Neuron (in vitro differentiated cells): ENCODE data around the gene FERMT2.
A peak's percentile ranks its signal among the peaks of the same experiment; 100 is the strongest.

ENCODE experiments used
- H2AFZ ChIP-seq: one replicate; pipeline ENCODE4 v1.6.1; 2013; ENCODE audit warnings: low read depth, mild to moderate bottlenecking, inconsistent platforms, low read length, moderate library complexity
- H3K27me3 ChIP-seq: one replicate; pipeline ENCODE4 v1.6.1; 2013; ENCODE audit warnings: low read length; ENCODE audit not compliant: insufficient read depth
- H3K36me3 ChIP-seq: one replicate; pipeline ENCODE4 v1.6.1; 2013; ENCODE audit warnings: low read length; ENCODE audit not compliant: insufficient read depth
- H3K4me1 ChIP-seq: one replicate; pipeline ENCODE4 v1.6.1; 2013; ENCODE audit warnings: low read length; ENCODE audit not compliant: insufficient read depth
- H3K4me3 ChIP-seq: 2 replicates; pipeline ENCODE4 v1.5.1; 2013; ENCODE audit warnings: mild to moderate bottlenecking, low read length, moderate library complexity
- H3K9me3 ChIP-seq: one replicate; pipeline ENCODE4 v1.6.1; 2013; ENCODE audit warnings: low read length

Gene FERMT2

DNA sequence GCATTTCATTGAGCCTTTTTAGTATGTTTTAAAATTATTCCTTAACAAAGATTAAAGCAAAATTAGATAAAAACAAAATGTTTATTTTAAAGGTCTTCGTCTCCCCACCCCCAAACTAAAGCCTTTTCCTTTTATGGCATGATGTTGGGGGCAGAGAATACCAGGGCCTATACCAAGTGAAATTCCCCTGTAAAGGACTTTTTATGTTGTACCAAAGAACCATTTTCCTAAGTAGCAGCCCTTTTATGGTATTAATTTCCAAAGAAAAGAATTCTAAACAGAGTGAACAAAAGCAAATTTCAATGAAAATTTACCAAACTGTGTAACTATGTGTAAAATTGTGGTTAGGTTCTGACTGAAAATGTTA is 87.5 kb downstream of the FERMT2 start:
- H3K27me3 ChIP-seq: no peaks in the 10 kb centered on the region
- peaks cover 88% of the 10 kb centered on the region for H3K36me3 ChIP-seq
- no peaks in the 10 kb centered on the region for H3K9me3 ChIP-seq
- H3K4me1 ChIP-seq: no peaks in the 10 kb centered on the region
- H3K4me3 ChIP-seq: no peak overlapping the region
- H2AFZ ChIP-seq: no peak overlapping the region

- no peaks in the 10 kb centered on the region for H3K9me3 ChIP-seq
- no peak overlapping the region for H2AFZ ChIP-seq
- H3K4me1 ChIP-seq: no peaks in the 10 kb centered on the region
- H3K27me3 ChIP-seq: no peaks in the 10 kb centered on the region
- peaks cover 88% of the 10 kb centered on the region for H3K36me3 ChIP-seq
- H3K4me3 ChIP-seq: no peak overlapping the region
Measured at GRCh38 chr14:52862632-52863333, 88.1 kb downstream of the FERMT2 start.

DNA sequence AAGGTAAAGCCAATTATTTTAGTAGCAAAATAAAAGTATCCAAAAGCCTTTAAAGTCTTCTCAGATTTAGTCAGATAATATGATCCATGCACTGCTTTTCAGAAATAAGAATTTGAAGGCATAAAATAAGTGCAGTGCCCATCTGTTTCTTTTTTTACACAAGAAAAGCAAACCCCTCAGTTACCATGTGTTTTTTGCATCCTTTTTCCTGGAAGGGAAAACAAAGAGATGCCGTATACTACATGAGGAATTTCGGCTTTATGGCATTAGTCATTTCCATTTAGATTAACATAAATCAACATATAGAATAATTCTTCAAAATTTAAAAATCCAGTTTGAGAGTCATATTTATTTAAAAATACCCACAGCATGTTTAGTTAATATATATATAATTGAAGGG is 89.4 kb downstream of the FERMT2 start:
- no peaks in the 10 kb centered on the region for H3K4me1 ChIP-seq
- H3K27me3 ChIP-seq: no peaks in the 10 kb centered on the region
- H2AFZ ChIP-seq: no peak overlapping the region
- peaks cover 86% of the 10 kb centered on the region for H3K36me3 ChIP-seq
- H3K4me3 ChIP-seq: no peak overlapping the region
- no peaks in the 10 kb centered on the region for H3K9me3 ChIP-seq

GRCh38 chr14:52860910-52861309 is 89.9 kb downstream of the FERMT2 start:
- H3K36me3 ChIP-seq: peaks cover 85% of the 10 kb centered on the region
- H3K4me1 ChIP-seq: no peaks in the 10 kb centered on the region
- H3K9me3 ChIP-seq: no peaks in the 10 kb centered on the region
- H3K27me3 ChIP-seq: no peaks in the 10 kb centered on the region
- H2AFZ ChIP-seq: no peak overlapping the region
- no peak overlapping the region for H3K4me3 ChIP-seq

DNA sequence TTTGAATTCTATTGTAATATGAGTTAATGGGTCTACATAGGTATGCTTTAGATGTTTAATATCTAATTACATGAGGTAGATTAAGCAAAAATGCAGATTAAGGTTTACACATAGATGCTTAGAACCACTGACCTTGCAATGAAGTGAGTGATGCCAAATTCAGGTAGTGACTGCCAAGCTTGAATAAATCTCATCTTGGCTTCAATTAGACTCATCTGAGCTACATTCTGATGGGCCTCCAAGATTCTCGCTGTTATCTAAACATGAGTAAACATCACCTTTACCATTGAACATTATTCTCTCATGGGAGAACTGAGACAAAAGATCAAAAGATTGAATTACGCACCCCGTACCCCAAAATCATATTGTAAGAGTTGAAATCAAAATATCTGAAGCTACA is 90.6 kb downstream of the FERMT2 start:
- Histone ChIP-seq H3K27me3 (no peaks in the 10 kb centered on the region), H3K9me3 (no peaks in the 10 kb centered on the region), H3K4me1 (no peaks in the 10 kb centered on the region), H2AFZ (no peak overlapping the region), H3K36me3 (peaks cover 80% of the 10 kb centered on the region), H3K4me3 (no peak overlapping the region)

DNA sequence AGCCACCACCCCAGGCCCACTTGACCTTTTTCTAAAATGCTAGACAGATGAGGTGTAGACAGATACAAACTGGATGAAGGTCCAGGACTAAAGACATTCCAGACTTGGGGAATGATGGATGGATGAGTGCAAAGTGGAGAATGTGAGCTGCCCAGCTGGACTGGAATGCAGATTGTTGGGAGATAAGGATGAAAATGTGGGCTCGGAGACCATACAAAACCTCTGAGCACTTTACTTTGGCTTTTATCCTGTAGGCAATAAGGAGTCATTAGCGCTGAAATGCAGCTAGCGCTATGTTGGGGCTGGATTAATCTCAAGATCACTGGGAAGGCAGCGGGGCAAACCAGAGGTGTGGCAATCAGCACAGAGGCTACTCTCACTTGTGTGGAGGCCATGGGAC is 94.7 kb downstream of the FERMT2 start:
- no peak overlapping the region for H2AFZ ChIP-seq
- no peaks in the 10 kb centered on the region for H3K27me3 ChIP-seq
- H3K4me3 ChIP-seq: no peak overlapping the region
- no peaks in the 10 kb centered on the region for H3K4me1 ChIP-seq
- peaks cover 47% of the 10 kb centered on the region for H3K36me3 ChIP-seq
- H3K9me3 ChIP-seq: no peaks in the 10 kb centered on the region

DNA sequence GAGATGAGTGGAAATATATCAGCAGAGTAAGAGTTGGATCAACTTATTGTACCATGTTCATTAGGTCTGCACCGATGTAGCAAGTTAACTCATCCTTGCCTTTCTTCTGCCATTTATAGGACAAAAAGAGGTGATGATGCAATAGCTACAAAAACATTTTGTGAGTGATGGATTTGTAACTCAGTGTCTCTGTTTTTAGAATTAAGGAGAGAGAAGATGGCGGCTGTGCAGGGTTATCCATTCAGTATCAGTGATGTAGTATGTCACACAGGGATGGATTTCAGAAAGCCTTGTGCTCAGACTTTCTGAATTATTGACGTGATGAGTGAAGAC is 97.4 kb downstream of the FERMT2 start:
- H3K9me3 ChIP-seq: no peaks in the 10 kb centered on the region
- no peaks in the 10 kb centered on the region for H3K27me3 ChIP-seq
- no peaks in the 10 kb centered on the region for H3K4me1 ChIP-seq
- no peak overlapping the region for H2AFZ ChIP-seq
- no peak overlapping the region for H3K4me3 ChIP-seq
- peaks cover 21% of the 10 kb centered on the region for H3K36me3 ChIP-seq

GRCh38 chr14:52852810-52853521 is 97.9 kb downstream of the FERMT2 start:
- Histone ChIP-seq H2AFZ (no peak overlapping the region), H3K4me3 (no peak overlapping the region), H3K27me3 (no peaks in the 10 kb centered on the region), H3K4me1 (no peaks in the 10 kb centered on the region), H3K9me3 (no peaks in the 10 kb centered on the region), H3K36me3 (peaks cover 16% of the 10 kb centered on the region)

DNA sequence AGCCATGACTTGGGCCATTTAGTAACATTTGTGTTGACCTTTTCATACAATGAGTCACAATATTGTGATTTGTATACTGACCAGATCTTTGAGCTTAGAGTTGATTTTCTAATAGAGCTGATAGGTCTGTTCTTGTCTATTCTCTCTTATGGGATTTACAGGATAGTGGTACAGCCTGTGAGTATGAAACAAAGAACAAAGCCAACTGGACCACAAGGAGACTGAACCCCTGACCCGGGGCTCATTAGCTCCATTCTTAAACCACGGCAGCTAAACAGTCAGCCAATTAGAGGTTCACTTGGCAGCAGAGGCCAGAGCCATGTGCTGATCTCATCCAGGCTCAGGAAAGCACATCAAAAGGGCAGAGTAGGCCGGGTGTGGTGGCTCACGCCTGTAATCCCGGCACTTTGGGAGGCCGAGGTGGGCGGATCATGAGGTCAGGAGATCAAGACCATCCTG is 100.4 kb downstream of the FERMT2 start:
- no peaks in the 10 kb centered on the region for H3K36me3 ChIP-seq
- H3K4me3 ChIP-seq: no peak overlapping the region
- H3K9me3 ChIP-seq: no peaks in the 10 kb centered on the region
- no peak overlapping the region for H2AFZ ChIP-seq
- no peaks in the 10 kb centered on the region for H3K4me1 ChIP-seq
- H3K27me3 ChIP-seq: no peaks in the 10 kb centered on the region

GRCh38 chr14:52848626-52849025 is 102.2 kb downstream of the FERMT2 start:
- Histone ChIP-seq H3K4me3 (no peak overlapping the region), H3K4me1 (peaks cover 7% of the 10 kb centered on the region), H3K36me3 (no peaks in the 10 kb centered on the region), H3K9me3 (no peaks in the 10 kb centered on the region), H2AFZ (no peak overlapping the region), H3K27me3 (no peaks in the 10 kb centered on the region)

DNA sequence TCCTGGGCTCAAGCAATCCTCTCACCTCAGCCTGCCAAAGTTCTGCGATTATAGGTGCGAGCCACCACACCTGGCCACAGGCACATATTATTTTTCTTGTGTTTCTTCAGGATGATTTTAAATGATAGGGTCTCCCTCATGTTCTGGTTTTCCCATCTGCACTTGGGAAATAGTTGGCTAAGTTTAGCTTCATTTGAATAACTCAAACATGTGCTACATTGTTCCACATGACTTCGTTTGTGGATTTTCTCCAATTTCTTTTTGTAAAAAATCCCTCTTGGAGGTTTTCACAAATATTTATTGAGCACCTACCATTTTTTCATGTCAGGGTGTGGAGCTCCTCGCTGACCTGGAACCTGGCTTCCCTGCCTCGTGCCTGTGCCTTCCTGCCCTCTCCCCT is 104.3 kb downstream of the FERMT2 start:
- no peaks in the 10 kb centered on the region for H3K27me3 ChIP-seq

GRCh38 chr14:52845081-52845480 is 105.8 kb downstream of the FERMT2 start:
- no peaks in the 10 kb centered on the region for H3K36me3 ChIP-seq
- peaks cover 7% of the 10 kb centered on the region for H3K4me1 ChIP-seq
- no peaks in the 10 kb centered on the region for H3K27me3 ChIP-seq
- H3K9me3 ChIP-seq: no peaks in the 10 kb centered on the region
- H2AFZ ChIP-seq: no peak overlapping the region
- H3K4me3 ChIP-seq: no peak overlapping the region

More for the DNA sequence above, 104.3 kb downstream of the FERMT2 start:
- Histone ChIP-seq H3K9me3 (no peaks in the 10 kb centered on the region), H3K4me1 (peaks cover 7% of the 10 kb centered on the region), H3K36me3 (no peaks in the 10 kb centered on the region), H3K4me3 (no peak overlapping the region), H2AFZ (no peak overlapping the region)

DNA sequence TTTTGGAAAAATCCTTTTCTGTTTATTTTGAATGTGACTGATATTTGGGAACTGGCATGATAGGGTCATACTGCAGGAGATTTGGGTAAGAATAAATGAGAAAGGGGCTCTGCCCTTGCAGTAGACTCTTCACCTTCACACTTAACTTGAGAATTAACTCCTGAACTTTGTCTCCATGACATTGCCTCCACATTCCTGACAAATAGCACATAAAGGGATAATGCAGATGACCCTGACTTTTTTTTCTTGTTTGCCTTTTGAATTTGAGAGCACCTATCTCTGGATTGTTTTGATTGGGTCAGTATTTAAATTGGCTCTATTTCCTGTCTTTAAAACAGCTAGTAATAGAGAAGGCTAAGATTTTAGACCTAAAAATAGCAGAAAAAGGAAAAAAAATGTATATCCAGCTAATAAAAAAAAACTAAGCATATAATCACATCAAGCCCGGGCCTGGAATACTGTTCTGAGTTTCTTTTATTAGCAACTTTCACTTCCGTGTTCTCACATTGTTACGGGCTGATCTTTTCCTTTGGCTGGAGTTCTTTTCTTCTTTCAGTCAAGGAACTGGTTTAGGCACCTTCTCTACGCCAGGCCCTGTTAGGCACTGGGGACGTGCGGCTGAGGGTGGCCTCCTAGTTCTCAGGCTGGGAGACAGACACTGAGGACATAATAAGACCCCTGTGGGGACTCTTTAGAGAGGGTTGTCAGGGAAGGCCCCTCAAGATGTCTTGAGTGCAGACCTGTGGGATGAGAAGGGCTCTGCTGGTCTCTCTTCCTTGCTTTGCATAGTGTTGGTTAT is 106.4 kb downstream of the FERMT2 start:
- H3K9me3 ChIP-seq: no peaks in the 10 kb centered on the region
- H3K4me1 ChIP-seq: peaks cover 7% of the 10 kb centered on the region
- no peak overlapping the region for H3K4me3 ChIP-seq
- H3K36me3 ChIP-seq: no peaks in the 10 kb centered on the region
- no peaks in the 10 kb centered on the region for H3K27me3 ChIP-seq
- H2AFZ ChIP-seq: peak overlapping the region; percentile 23
